Progenitor cell of endocrine pancreas (in vitro differentiated cells): ENCODE results near the gene KHDC1L. TPM values are rescaled to one million over a fixed set of nuclear protein-coding genes. Genes with fewer than 3 reads are reported as not detected.

Source experiments
- DNase-seq: peaks from one replicate; pipeline ENCODE4 v3.0.0; 2021; ENCODE audit warnings: low spot score; ENCODE audit not compliant: unreplicated experiment
- H3K27ac Mint-ChIP-seq: 2 replicates; pipeline ENCODE4 v1.8.0; 2021; ENCODE audit warnings: mild to moderate bottlenecking, moderate library complexity, mixed read lengths
- H3K27me3 Mint-ChIP-seq: 2 replicates; pipeline ENCODE4 v1.8.0; 2021; ENCODE audit warnings: mixed read lengths
- H3K36me3 Mint-ChIP-seq: 2 replicates; pipeline ENCODE4 v1.8.0; 2022; ENCODE audit warnings: mixed read lengths; ENCODE audit not compliant: insufficient read depth
- H3K4me1 Mint-ChIP-seq: 2 replicates; pipeline ENCODE4 v1.8.0; 2021; ENCODE audit warnings: low read depth, mixed read lengths
- H3K4me3 Mint-ChIP-seq: 2 replicates; pipeline ENCODE4 v1.8.0; 2021; ENCODE audit warnings: low read depth, mild to moderate bottlenecking, moderate library complexity, mixed read lengths
- H3K9me3 Mint-ChIP-seq: 2 replicates; pipeline ENCODE4 v1.8.0; 2021; ENCODE audit warnings: low read depth, mixed read lengths
- CTCF ChIP-seq: fragments of 200-600 bp; sonication (generic); IDR thresholded peaks from one replicate; pipeline ENCODE4 v1.5.0; 2021; ENCODE audit warnings: antibody characterized with exemption, mild to moderate bottlenecking; ENCODE audit not compliant: unreplicated experiment
- total RNA-seq: library from RNA; stranded (reverse); gene quantifications from 2 replicates; pipeline ENCODE4 v1.2.1, GENCODE V29; 2021

Gene KHDC1L
- total RNA-seq, 1 donor from 2014 or later, result not detected

DNA sequence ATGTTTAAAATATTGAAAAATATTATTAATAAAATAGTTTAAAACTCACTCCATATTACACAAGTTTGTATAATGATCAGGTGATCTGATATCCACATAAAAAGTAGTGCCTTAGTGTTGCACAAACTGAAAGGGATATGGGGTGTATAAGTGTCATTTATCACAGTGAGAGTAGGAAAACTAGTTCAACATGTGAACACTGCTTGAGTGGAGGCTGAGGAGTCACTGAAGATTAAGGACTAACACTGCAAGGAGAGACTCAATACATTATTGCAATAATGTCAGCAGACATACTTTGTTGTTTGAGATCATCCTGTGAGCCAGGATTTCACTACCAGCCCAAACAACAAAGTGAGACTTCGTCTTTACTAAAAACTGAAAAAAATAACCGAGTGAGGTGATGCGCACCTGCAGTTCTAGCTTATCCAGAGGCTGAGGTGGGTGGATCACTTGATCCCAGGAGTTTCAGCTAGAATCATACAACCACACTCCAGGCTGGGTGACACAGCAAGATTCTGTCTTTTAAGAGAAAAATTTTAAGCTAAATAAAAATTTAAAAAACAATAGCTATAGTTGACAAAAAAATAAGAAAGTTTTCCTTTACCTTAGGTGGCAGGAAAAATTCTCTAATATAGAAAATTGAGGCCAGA lies 2.4 kb upstream of the KHDC1L start:
- no peak for TF ChIP-seq CTCF
- Mint-ChIP-seq H3K9me3 (peaks cover 3% of the 10 kb centered on the region), H3K4me3 (no peak overlapping the region), H3K36me3 (peaks cover 5% of the 10 kb centered on the region), H3K27ac (no peak overlapping the region), H3K4me1 (no peaks in the 10 kb centered on the region), H3K27me3 (no peaks in the 10 kb centered on the region)
- no peak for DNase-seq

DNA sequence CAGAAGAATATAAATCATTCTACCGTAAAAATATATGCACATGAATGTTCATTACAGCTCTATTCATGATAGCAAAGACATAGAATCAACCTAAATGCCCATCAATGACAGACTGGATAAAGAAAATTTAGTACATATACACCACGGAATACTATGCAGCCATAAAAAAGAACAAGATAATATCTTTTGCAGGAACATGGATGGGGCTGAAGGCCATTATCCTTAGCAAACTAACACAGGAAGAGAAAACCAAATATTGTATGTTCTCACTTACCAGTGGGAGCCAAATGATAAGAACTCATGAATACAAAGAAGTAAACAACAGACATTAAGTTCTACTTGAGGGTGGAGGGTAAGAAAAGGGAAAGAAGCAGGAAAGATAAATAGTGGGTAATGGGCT lies 8.4 kb downstream of the KHDC1L start:
- Mint-ChIP-seq H3K9me3 (no peaks in the 10 kb centered on the region), H3K36me3 (no peaks in the 10 kb centered on the region), H3K4me1 (no peaks in the 10 kb centered on the region), H3K27me3 (no peaks in the 10 kb centered on the region), H3K27ac (no peak overlapping the region), H3K4me3 (no peak overlapping the region)
- no peak for DNase-seq
- TF ChIP-seq CTCF, result no peak

GRCh38 chr6:73209117-73209516 lies 16.2 kb downstream of the KHDC1L start:
- H3K9me3 Mint-ChIP-seq, result peaks cover 12% of the 10 kb centered on the region
- no peak overlapping the region for H3K4me3 Mint-ChIP-seq
- no peak for TF ChIP-seq CTCF
- no peak for DNase-seq
- H3K27me3 Mint-ChIP-seq, result no peaks in the 10 kb centered on the region
- no peaks in the 10 kb centered on the region for H3K4me1 Mint-ChIP-seq
- H3K27ac Mint-ChIP-seq, result no peak overlapping the region
- H3K36me3 Mint-ChIP-seq, result no peaks in the 10 kb centered on the region

GRCh38 chr6:73207221-73207837 lies 18.0 kb downstream of the KHDC1L start:
- no peak overlapping the region for H3K4me3 Mint-ChIP-seq
- no peaks in the 10 kb centered on the region for H3K4me1 Mint-ChIP-seq
- TF ChIP-seq CTCF, result no peak
- no peaks in the 10 kb centered on the region for H3K36me3 Mint-ChIP-seq
- peak overlapping the region; percentile 1 for H3K27ac Mint-ChIP-seq
- DNase-seq, result no peak
- peaks cover 12% of the 10 kb centered on the region for H3K9me3 Mint-ChIP-seq
- no peaks in the 10 kb centered on the region for H3K27me3 Mint-ChIP-seq

- TF ChIP-seq CTCF, result no peak
- Mint-ChIP-seq H3K9me3 (peaks cover 9% of the 10 kb centered on the region), H3K36me3 (no peaks in the 10 kb centered on the region), H3K27ac (no peak overlapping the region), H3K4me1 (no peaks in the 10 kb centered on the region), H3K4me3 (no peak overlapping the region), H3K27me3 (no peaks in the 10 kb centered on the region)
- no peak for DNase-seq
Measured at GRCh38 chr6:73204252-73204651, 21.0 kb downstream of the KHDC1L start.
